HG02943 (cell line): ENCODE measurements around the gene BBS9.
A peak's percentile ranks its signal among the peaks of the same experiment; 100 is the strongest.

ENCODE experiments used
- ATAC-seq: cut with Tn5 transposase; IDR thresholded peaks from one replicate; pipeline ENCODE4 v1.9.1; 2021; ENCODE audit warnings: mild to moderate bottlenecking, low read depth, moderate library complexity; ENCODE audit not compliant: unreplicated experiment

Gene BBS9

GRCh38 chr7:33118383-33118782 lies 11.0 kb upstream of the BBS9 start:
- ATAC-seq: no peak

- ATAC-seq: no peak
Measured at GRCh38 chr7:33127085-33127484, 2.3 kb upstream of the BBS9 start.

- ATAC-seq: no peak
Measured at GRCh38 chr7:33128631-33128989, 754 bp upstream of the BBS9 start.

- ATAC-seq: no peak
Measured at GRCh38 chr7:33129806-33130153, 416 bp downstream of the BBS9 start.

GRCh38 chr7:33130184-33130583 lies 820 bp downstream of the BBS9 start:
- ATAC-seq: no peak

- ATAC-seq: no peak
Measured at GRCh38 chr7:33137103-33137502, 7.7 kb downstream of the BBS9 start.

- no peak for ATAC-seq
Measured at GRCh38 chr7:33142585-33142984, 13.2 kb downstream of the BBS9 start.

- ATAC-seq: no peak
Measured at GRCh38 chr7:33143996-33144718, 14.8 kb downstream of the BBS9 start.

- ATAC-seq: no peak
Measured at GRCh38 chr7:33145156-33145555, 15.8 kb downstream of the BBS9 start.

GRCh38 chr7:33152087-33152486 lies 22.7 kb downstream of the BBS9 start:
- no peak for ATAC-seq

GRCh38 chr7:33155811-33156210 lies 26.4 kb downstream of the BBS9 start:
- no peak for ATAC-seq

GRCh38 chr7:33156441-33156840 lies 27.1 kb downstream of the BBS9 start:
- no peak for ATAC-seq

- no peak for ATAC-seq
Measured at GRCh38 chr7:33157311-33157710, 27.9 kb downstream of the BBS9 start.

- no peak for ATAC-seq
Measured at GRCh38 chr7:33157781-33158180, 28.4 kb downstream of the BBS9 start.

- ATAC-seq: no peak
Measured at GRCh38 chr7:33177876-33178275, 48.5 kb downstream of the BBS9 start.

- ATAC-seq: no peak
Measured at GRCh38 chr7:33179519-33179918, 50.2 kb downstream of the BBS9 start.

- no peak for ATAC-seq
Measured at GRCh38 chr7:33183504-33183903, 54.1 kb downstream of the BBS9 start.

GRCh38 chr7:33184828-33185227 lies 55.5 kb downstream of the BBS9 start:
- ATAC-seq: no peak

GRCh38 chr7:33185786-33186185 lies 56.4 kb downstream of the BBS9 start:
- no peak for ATAC-seq

- ATAC-seq: no peak
Measured at GRCh38 chr7:33186192-33186591, 56.8 kb downstream of the BBS9 start.

- ATAC-seq: peak; percentile 9
Measured at GRCh38 chr7:33190688-33191304, 61.4 kb downstream of the BBS9 start.

GRCh38 chr7:33191340-33191739 lies 62.0 kb downstream of the BBS9 start:
- ATAC-seq: peak; percentile 73
